ENCODE data around the gene RCBTB2. TPM values are rescaled to one million over a fixed set of nuclear protein-coding genes. Genes with fewer than 3 reads are reported as not detected.
A peak's percentile ranks its signal among the peaks of the same experiment; 100 is the strongest.

The RCBTB2 gene
- total and polyA plus RNA-seq, 7 donors = 4.2 to 21.9 (median 9.9) TPM

DNA sequence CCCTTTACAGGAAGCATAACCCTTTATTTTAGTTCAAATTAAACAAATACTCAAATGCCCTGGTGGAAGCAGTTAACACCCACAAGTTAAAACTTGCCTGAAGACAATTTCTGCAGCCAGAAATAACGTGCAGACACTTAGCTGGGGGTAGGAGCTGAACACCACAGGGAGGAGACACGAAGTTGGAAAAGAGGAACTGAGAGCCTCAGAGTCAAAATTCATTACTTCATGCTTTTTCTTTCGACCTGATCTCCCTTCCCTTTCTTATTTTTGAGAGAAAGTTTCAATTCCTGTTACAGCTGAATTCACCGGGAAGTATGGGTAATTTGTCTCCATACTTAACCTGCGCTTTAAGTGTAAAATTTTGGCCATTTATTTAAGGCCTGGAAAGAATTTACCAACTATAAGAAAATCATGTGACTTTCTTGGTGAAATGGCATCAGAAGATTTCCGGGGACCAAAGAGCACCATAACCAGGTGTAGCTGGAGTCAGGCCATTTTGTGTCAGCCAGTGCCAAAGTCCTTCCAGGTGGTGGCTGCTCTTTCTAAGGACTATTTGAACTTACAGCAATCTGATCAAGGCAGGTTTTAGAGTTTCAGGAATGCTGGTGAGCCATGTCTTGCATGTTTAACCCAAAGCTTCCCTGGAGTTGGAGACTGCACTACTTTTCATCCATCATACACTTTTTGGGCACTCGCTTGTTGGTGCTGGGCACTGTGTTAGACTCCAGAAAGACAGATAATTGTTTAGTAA lies 46.5 kb upstream of the RCBTB2 start:
- no peaks in the 10 kb centered on the region for H3K27me3 ChIP-seq
- no peaks in the 10 kb centered on the region for H3K36me3 ChIP-seq
- no peak overlapping the region for H3K4me3 ChIP-seq
- H3K9me3 ChIP-seq = no peaks in the 10 kb centered on the region
- peak overlapping the region; percentile 9 to 45 (median 42) for H3K27ac ChIP-seq
- intact Hi-C loops (cut with DNase I) = no loop called here
- TF ChIP-seq EP300 (IDR thresholded peaks at IDR 0.05) (no peak), POLR2AphosphoS5 (IDR thresholded peaks at IDR 0.05) (no peak), POLR2A (IDR thresholded peaks at IDR 0.05) (no peak), CTCF (IDR thresholded peaks at IDR 0.05) (no peak)
- WGBS, 2 donors = 66% methylated on average over 7 of the region's 7 CpGs
- peaks cover 0 to 7% (median 3%) of the 10 kb centered on the region in 4 donors for H3K4me1 ChIP-seq
- DNase-seq = no peak

GRCh38 chr13:48578516-48579164 lies 45.8 kb upstream of the RCBTB2 start:
- TF ChIP-seq POLR2A (IDR thresholded peaks at IDR 0.05) = no peak
- TF ChIP-seq CTCF (IDR thresholded peaks at IDR 0.05) = no peak
- no peak for TF ChIP-seq POLR2AphosphoS5 (IDR thresholded peaks at IDR 0.05)
- no peak for TF ChIP-seq EP300 (IDR thresholded peaks at IDR 0.05)
- intact Hi-C loops (cut with DNase I) = no loop called here
- peak overlapping the region in 3 of 4 donors; percentile 42 to 45 (median 42) for H3K27ac ChIP-seq

GRCh38 chr13:48576448-48577010 lies 43.6 kb upstream of the RCBTB2 start:
- Histone ChIP-seq H3K9me3 (no peaks in the 10 kb centered on the region), H3K4me3 (no peak overlapping the region), H3K27ac (no peak overlapping the region), H3K4me1 (peaks cover 0 to 10% (median 4%) of the 10 kb centered on the region in 4 donors), H3K36me3 (no peaks in the 10 kb centered on the region), H3K27me3 (no peaks in the 10 kb centered on the region)
- no peak for DNase-seq
- TF ChIP-seq POLR2AphosphoS5 (IDR thresholded peaks at IDR 0.05) (no peak), EP300 (IDR thresholded peaks at IDR 0.05) (no peak), CTCF (IDR thresholded peaks at IDR 0.05) (no peak), POLR2A (IDR thresholded peaks at IDR 0.05) (no peak)
- intact Hi-C loops (cut with DNase I) = no loop called here
- WGBS, 2 donors = 89 to 91% methylated on average over 5 of the region's 5 CpGs

More at GRCh38 chr13:48578516-48579164, 45.8 kb upstream of the RCBTB2 start:
- peaks cover 0 to 5% (median 0%) of the 10 kb centered on the region in 4 donors for H3K4me1 ChIP-seq
- H3K36me3 ChIP-seq = no peaks in the 10 kb centered on the region
- no peaks in the 10 kb centered on the region for H3K9me3 ChIP-seq
- DNase-seq = no peak
- WGBS, 2 donors = 78 to 85% methylated on average over 3 of the region's 3 CpGs
- H3K4me3 ChIP-seq = no peak overlapping the region
- H3K27me3 ChIP-seq = no peaks in the 10 kb centered on the region

GRCh38 chr13:48575031-48575430 lies 42.2 kb upstream of the RCBTB2 start:
- no peaks in the 10 kb centered on the region for H3K27me3 ChIP-seq
- TF ChIP-seq POLR2AphosphoS5 (IDR thresholded peaks at IDR 0.05) (no peak), POLR2A (IDR thresholded peaks at IDR 0.05) (no peak), EP300 (IDR thresholded peaks at IDR 0.05) (no peak), CTCF (IDR thresholded peaks at IDR 0.05) (no peak)
- no peaks in the 10 kb centered on the region for H3K9me3 ChIP-seq
- H3K36me3 ChIP-seq = no peaks in the 10 kb centered on the region
- no peak overlapping the region for H3K4me3 ChIP-seq
- peaks cover 0 to 25% (median 10%) of the 10 kb centered on the region in 4 donors for H3K4me1 ChIP-seq
- no peak for DNase-seq
- intact Hi-C loops (cut with DNase I) = no loop called here
- H3K27ac ChIP-seq = no peak overlapping the region
- WGBS, 2 donors = 43 to 72% methylated on average over 5 of the region's 5 CpGs
